NCI-H1694 (cell line): ENCODE data around the gene DYNLT1.

Experiments
- DNase-seq: peaks from one replicate; lab custom pipeline; 2025; lab: John Stamatoyannopoulos, UW

DYNLT1 gene

GRCh38 chr6:158595223-158595622 lies 49.3 kb downstream of the DYNLT1 start:
- no peak for DNase-seq

GRCh38 chr6:158593670-158594069 lies 50.9 kb downstream of the DYNLT1 start:
- DNase-seq = no peak

- DNase-seq = no peak
Observed at GRCh38 chr6:158591810-158592209, 52.7 kb downstream of the DYNLT1 start.

- no peak for DNase-seq
Observed at GRCh38 chr6:158591134-158591809, 53.3 kb downstream of the DYNLT1 start.

GRCh38 chr6:158589366-158589765 lies 55.2 kb downstream of the DYNLT1 start:
- peak; percentile 47 for DNase-seq

GRCh38 chr6:158586652-158587051 lies 57.9 kb downstream of the DYNLT1 start:
- DNase-seq = no peak
